IMR-90 (cell line): ENCODE results near the gene MEGF6. TPM values are rescaled to one million over a fixed set of nuclear protein-coding genes. Genes with fewer than 3 reads are reported as not detected.

Experiments used
- ATAC-seq: fragments of 200-7000 bp; cut with Tn5 transposase; 2 replicates; pipeline ENCODE4 v1.9.1; 2020; ENCODE audit warnings: low read depth, mild to moderate bottlenecking, moderate library complexity
- BruUV-seq: library from RNA; stranded (reverse); fragments of 400-500 nt; replicated peaks from 2 replicates; lab custom pipeline; 2021; lab: Mats Ljungman, UMichigan
- CTCF ChIA-PET: fragments of 300-600 bp; formaldehyde crosslinking; extraction: SDS; loops from one replicate; lab custom pipeline; 2021; ENCODE audit warnings: antibody characterized with exemption; lab: Yijun Ruan, JAX
- POLR2A ChIA-PET: fragments of 300-600 bp; sonication (Branson Sonifier 250); formaldehyde crosslinking; loops from one replicate; lab custom pipeline; 2022; ENCODE audit warnings: antibody characterized with exemption; ENCODE audit not compliant: unreplicated experiment; lab: Charles Lee
- DNase-seq: peaks from one replicate; pipeline ENCODE4 v3.0.0; 2013
- H2AFZ ChIP-seq: replicated peaks from 2 replicates; pipeline ENCODE3; 2013; ENCODE audit warnings: low read length, mild to moderate bottlenecking; ENCODE audit not compliant: poor library complexity
- H2AK5ac ChIP-seq: 2 replicates; pipeline ENCODE4 v1.6.1; 2013; ENCODE audit warnings: low read depth, low read length, inconsistent platforms
- H2AK9ac ChIP-seq: replicated peaks from 2 replicates; pipeline ENCODE3; 2013; ENCODE audit warnings: mild to moderate bottlenecking, low read depth, low read length, moderate library complexity; ENCODE audit not compliant: poor library complexity
- H2BK120ac ChIP-seq: 2 replicates; pipeline ENCODE4 v1.6.1; 2013; ENCODE audit warnings: low read depth, low read length, inconsistent platforms
- H2BK15ac ChIP-seq: 3 replicates; pipeline ENCODE4 v1.6.1; 2013; ENCODE audit warnings: low read depth, low read length, inconsistent platforms
- H2BK20ac ChIP-seq: 2 replicates; pipeline ENCODE4 v1.6.1; 2013; ENCODE audit warnings: low read depth, mild to moderate bottlenecking, inconsistent platforms, low read length, moderate library complexity
- H2BK5ac ChIP-seq: 2 replicates; pipeline ENCODE4 v1.6.1; 2013; ENCODE audit warnings: mild to moderate bottlenecking, low read depth, low read length, inconsistent platforms; ENCODE audit not compliant: poor library complexity, severe bottlenecking
- H3K14ac ChIP-seq: replicated peaks from 2 replicates; pipeline ENCODE4 v1.6.1; 2013; ENCODE audit warnings: low read depth, low read length, inconsistent platforms
- H3K18ac ChIP-seq: 2 replicates; pipeline ENCODE4 v1.6.1; 2013; ENCODE audit warnings: low read depth, low read length, control low read depth
- H3K23ac ChIP-seq: 2 replicates; pipeline ENCODE4 v1.6.1; 2013; ENCODE audit warnings: low read depth, low read length, inconsistent platforms
- H3K27ac ChIP-seq: 2 replicates; pipeline ENCODE4 v1.5.1; 2013; ENCODE audit warnings: mild to moderate bottlenecking, control low read depth, low read length; ENCODE audit not compliant: insufficient read depth
- H3K27me3 ChIP-seq: 2 replicates; pipeline ENCODE4 v1.6.1; 2013; ENCODE audit warnings: low read length; ENCODE audit not compliant: control insufficient read depth, insufficient read depth
- H3K36me3 ChIP-seq: 2 replicates; pipeline ENCODE4 v1.6.1; 2013; ENCODE audit warnings: low read length, mixed read lengths; ENCODE audit not compliant: control insufficient read depth, insufficient read depth
- H3K4ac ChIP-seq: 2 replicates; pipeline ENCODE4 v1.6.1; 2013; ENCODE audit warnings: low read depth, low read length, inconsistent platforms
- H3K4me1 ChIP-seq: 2 replicates; pipeline ENCODE4 v1.6.1; 2013; ENCODE audit warnings: low read length, mixed read lengths; ENCODE audit not compliant: control insufficient read depth, insufficient read depth
- H3K4me2 ChIP-seq: 2 replicates; pipeline ENCODE4 v1.6.1; 2013; ENCODE audit warnings: low read depth, mild to moderate bottlenecking, control low read depth, low read length, moderate library complexity
- H3K4me3 ChIP-seq: 2 replicates; pipeline ENCODE4 v1.5.1; 2013; ENCODE audit warnings: low read depth, mild to moderate bottlenecking, control low read depth, low read length, moderate library complexity; ENCODE audit not compliant: insufficient read depth
- H3K56ac ChIP-seq: 2 replicates; pipeline ENCODE4 v1.6.1; 2013; ENCODE audit warnings: low read length, inconsistent platforms; ENCODE audit not compliant: insufficient read depth; ENCODE audit errors: extremely low read depth
- H3K79me1 ChIP-seq, 2 experiments: 2 replicates each; pipeline ENCODE4 v1.6.1; 2013; ENCODE audit warnings: low read length in 2 of 2, inconsistent platforms in 1 of 2, low read depth in 1 of 2
- H3K9ac ChIP-seq: 2 replicates; pipeline ENCODE4 v1.6.1; 2013; ENCODE audit warnings: low read depth, low read length, control low read depth
- H3K9me1 ChIP-seq: 2 replicates; pipeline ENCODE4 v1.6.1; 2013; ENCODE audit warnings: low read length, inconsistent platforms; ENCODE audit not compliant: insufficient read depth
- H3K9me3 ChIP-seq: 2 replicates; pipeline ENCODE4 v1.6.1; 2013; ENCODE audit warnings: low read length; ENCODE audit not compliant: control insufficient read depth, insufficient read depth
- H4K20me1 ChIP-seq: 2 replicates; pipeline ENCODE4 v1.6.1; 2013; ENCODE audit warnings: low read length, inconsistent platforms; ENCODE audit not compliant: insufficient read depth
- H4K5ac ChIP-seq: 2 replicates; pipeline ENCODE4 v1.6.1; 2013; ENCODE audit warnings: mild to moderate bottlenecking, low read depth, low read length, control low read depth
- H4K8ac ChIP-seq, 2 experiments: 2 replicates each; pipeline ENCODE4 v1.6.1; 2013; ENCODE audit warnings: low read depth in 2 of 2, low read length in 2 of 2, control low read depth in 1 of 2, inconsistent platforms in 1 of 2
- H4K91ac ChIP-seq: 2 replicates; pipeline ENCODE4 v1.6.1; 2013; ENCODE audit warnings: low read depth, low read length, inconsistent platforms; ENCODE audit not compliant: insufficient read depth
- BHLHE40 ChIP-seq: fragments of 150-350 bp; IDR thresholded peaks from 2 replicates; pipeline ENCODE4 v1.6.1; 2016; ENCODE audit warnings: mild to moderate bottlenecking, low read depth, low read length
- CEBPB ChIP-seq: IDR thresholded peaks from 2 replicates; pipeline ENCODE4 v1.6.1; 2012; ENCODE audit warnings: low read depth, low read length, improper control_type of control experiment
- CHD1 ChIP-seq: IDR thresholded peaks from 2 replicates; pipeline ENCODE4 v1.6.1; 2012; ENCODE audit warnings: low read depth, low read length, improper control_type of control experiment
- ELK1 ChIP-seq: fragments of 150-350 bp; IDR thresholded peaks from 2 replicates; pipeline ENCODE4 v1.6.1; 2016; ENCODE audit warnings: low read depth, mild to moderate bottlenecking, low read length, moderate library complexity, borderline replicate concordance
- POLR2A ChIP-seq: IDR thresholded peaks from 2 replicates; pipeline ENCODE4 v1.6.1; 2012; ENCODE audit warnings: mild to moderate bottlenecking, low read depth, low read length
- RAD21 ChIP-seq: IDR thresholded peaks from 2 replicates; pipeline ENCODE4 v1.6.1; 2012; ENCODE audit warnings: low read length, improper control_type of control experiment
- RCOR1 ChIP-seq: IDR thresholded peaks from 2 replicates; pipeline ENCODE4 v1.6.1; 2012; ENCODE audit warnings: mild to moderate bottlenecking, low read length, improper control_type of control experiment; ENCODE audit not compliant: insufficient replicate concordance
- RFX5 ChIP-seq: IDR thresholded peaks from 2 replicates; pipeline ENCODE4 v1.8.0; 2012; ENCODE audit warnings: low read depth, mild to moderate bottlenecking, low read length, moderate library complexity
- USF2 ChIP-seq: fragments of 150-350 bp; IDR thresholded peaks from 2 replicates; pipeline ENCODE4 v1.6.1; 2017; ENCODE audit warnings: mild to moderate bottlenecking, antibody characterized with exemption, low read length, low read depth
- WGBS, 2 experiments: methylation state at CpG; one replicate each; pipeline versions ENCODE4 v1.1.5 to v1.1.7; 2013; ENCODE audit warnings: missing lambda C conversion rate in 2 of 2; ENCODE audit not compliant: insufficient read length in 1 of 2; ENCODE audit errors: extremely low coverage in 2 of 2; 5-methylcytosine and 5-hydroxymethylcytosine counted together
- dilution Hi-C: fragments of 300-500 bp; cut with HindIII; formaldehyde crosslinking; loops from one replicate; pipeline ENCODE4 v1.14.3; 2018; ENCODE audit warnings: low sequenced_read_pairs; ENCODE audit not compliant: unreplicated experiment
- in situ Hi-C: fragments of 300-500 bp; cut with MboI; formaldehyde crosslinking; loops from 3 replicates; pipeline ENCODE4 v1.14.3; 2019; ENCODE audit warnings: low sequenced_read_pairs, inconsistent platforms, mixed read lengths
- intact Hi-C: fragments of 100-400 bp; cut with micrococcal nuclease; formaldehyde crosslinking; loops from 2 replicates; pipeline ENCODE4 v1.10.0; 2022
- polyA plus RNA-seq, 3 experiments: library from polyadenylated mRNA; depleted of rRNA; stranded (reverse); fragments of >200 nt; gene quantifications; 2 replicates each; pipeline ENCODE4 v1.2.3, GENCODE V29; 2012; ENCODE audit warnings: low replicate concordance in 1 of 3
- total RNA-seq: library from RNA; depleted of rRNA; stranded (reverse); fragments of >200 nt; gene quantifications from 2 replicates; pipeline ENCODE4 v1.2.3, GENCODE V29; 2012

MEGF6 gene
- total and polyA plus RNA-seq, 2 of the 4 experiments (the other 2 are of a cell fraction) = 0.72 to 4.1 TPM

- dilution Hi-C loops = no loop called here
- H3K4me2 ChIP-seq = no peak overlapping the region
- no peak overlapping the region for H3K4ac ChIP-seq
- no TSS peak for BruUV-seq
- H3K27ac ChIP-seq = no peak overlapping the region
- H4K20me1 ChIP-seq = no peaks in the 10 kb centered on the region
- in situ Hi-C loops = no loop called here
- no peak for ATAC-seq
- no peak overlapping the region for H3K14ac ChIP-seq
- H3K9me3 ChIP-seq = peaks cover 1% of the 10 kb centered on the region; the same call in 1 of the 2 replicates
- no peak overlapping the region for H2BK5ac ChIP-seq
- H4K91ac ChIP-seq = no peak overlapping the region
- H2AK9ac ChIP-seq = no peak overlapping the region
- no peak overlapping the region for H2BK20ac ChIP-seq
- H3K9ac ChIP-seq = no peak overlapping the region
- H3K9me1 ChIP-seq = no peaks in the 10 kb centered on the region
- no peak overlapping the region for H3K56ac ChIP-seq
- WGBS, 2 experiments = 88% methylated on average over 5 of the region's 12 CpGs; no CpG with 5 or more reads in 1 of the 2 experiments
- H3K18ac ChIP-seq = no peak overlapping the region
- H3K23ac ChIP-seq = no peak overlapping the region
- no peak overlapping the region for H2BK15ac ChIP-seq
- H3K79me1 ChIP-seq = no peaks in the 10 kb centered on the region
- no peak overlapping the region for H3K4me3 ChIP-seq
- no peak overlapping the region for H4K5ac ChIP-seq
- no peak for TF ChIP-seq RCOR1
- TF ChIP-seq CEBPB = no peak
- no peak for TF ChIP-seq CHD1
- TF ChIP-seq USF2 = no peak
- TF ChIP-seq ELK1 = no peak
- TF ChIP-seq RAD21 = no peak
- TF ChIP-seq POLR2A = no peak
- TF ChIP-seq BHLHE40 = no peak
- no peak for TF ChIP-seq RFX5
- H2AK5ac ChIP-seq = no peak overlapping the region
- no peak overlapping the region for H2BK120ac ChIP-seq
- DNase-seq = no peak
- intact Hi-C loops = no loop called here
- H3K4me1 ChIP-seq = no peaks in the 10 kb centered on the region
- H3K27me3 ChIP-seq = no peaks in the 10 kb centered on the region
- ChIA-PET POLR2A (no interaction called here), CTCF (no interaction called here)
- H2AFZ ChIP-seq = no peak overlapping the region
- H4K8ac ChIP-seq = no peak overlapping the region
- H3K36me3 ChIP-seq = no peaks in the 10 kb centered on the region
Measured at GRCh38 chr1:3515272-3515671, 96.0 kb downstream of the MEGF6 start.
